B cell (primary cell): Measurements from ENCODE around the gene SLC35F3.

Experiments used
- EZH2 ChIP-seq: IDR thresholded peaks from 2 replicates; pipeline ENCODE4 v1.6.1; 2012; ENCODE audit warnings: borderline replicate concordance, low read depth, mild to moderate bottlenecking, moderate library complexity, low read length; ENCODE audit not compliant: insufficient read depth, poor library complexity, severe bottlenecking
- TF ChIP-seq, protein P1 (sequence below): fragments of 200-600 bp; IDR thresholded peaks from one replicate; pipeline ENCODE4 v1.8.0; 2022; ENCODE audit warnings: antibody characterized with exemption, mild to moderate bottlenecking

- TF ChIP-seq, protein P1, sequence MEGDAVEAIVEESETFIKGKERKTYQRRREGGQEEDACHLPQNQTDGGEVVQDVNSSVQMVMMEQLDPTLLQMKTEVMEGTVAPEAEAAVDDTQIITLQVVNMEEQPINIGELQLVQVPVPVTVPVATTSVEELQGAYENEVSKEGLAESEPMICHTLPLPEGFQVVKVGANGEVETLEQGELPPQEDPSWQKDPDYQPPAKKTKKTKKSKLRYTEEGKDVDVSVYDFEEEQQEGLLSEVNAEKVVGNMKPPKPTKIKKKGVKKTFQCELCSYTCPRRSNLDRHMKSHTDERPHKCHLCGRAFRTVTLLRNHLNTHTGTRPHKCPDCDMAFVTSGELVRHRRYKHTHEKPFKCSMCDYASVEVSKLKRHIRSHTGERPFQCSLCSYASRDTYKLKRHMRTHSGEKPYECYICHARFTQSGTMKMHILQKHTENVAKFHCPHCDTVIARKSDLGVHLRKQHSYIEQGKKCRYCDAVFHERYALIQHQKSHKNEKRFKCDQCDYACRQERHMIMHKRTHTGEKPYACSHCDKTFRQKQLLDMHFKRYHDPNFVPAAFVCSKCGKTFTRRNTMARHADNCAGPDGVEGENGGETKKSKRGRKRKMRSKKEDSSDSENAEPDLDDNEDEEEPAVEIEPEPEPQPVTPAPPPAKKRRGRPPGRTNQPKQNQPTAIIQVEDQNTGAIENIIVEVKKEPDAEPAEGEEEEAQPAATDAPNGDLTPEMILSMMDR: no peak
- TF ChIP-seq EZH2: no peak
Measured at GRCh38 chr1:234258071-234258470, 353.6 kb downstream of the SLC35F3 start.
